ENCODE measurements around the gene SDC3.
"Not testable (repeated sequence)": the region's sequence is repeated elsewhere in the genome, so short reads cannot be mapped to it uniquely, and the experiment has no call there.

The SDC3 gene

GRCh38 chr1:30942326-30942963, 33.9 kb upstream of the SDC3 start:
- no peaks in the 10 kb centered on the region for H3K9me3 ChIP-seq
- H3K36me3 ChIP-seq = peaks cover 78% of the 10 kb centered on the region
- no peak overlapping the region for H3K4me3 ChIP-seq (ENCODE audit: low read depth in 1 of 2, low read length in 1 of 2)
- H3K27ac ChIP-seq = no peak overlapping the region
- no peaks in the 10 kb centered on the region for H3K4me1 ChIP-seq (ENCODE audit: control insufficient read depth in 1 of 2, insufficient read depth in 1 of 2, low read depth in 1 of 2, low read length in 1 of 2)
- TF ChIP-seq CTCF (IDR thresholded peaks at IDR 0.05) = no peak
- no peaks in the 10 kb centered on the region for H3K27me3 ChIP-seq

GRCh38 chr1:30940541-30940940, 32.0 kb upstream of the SDC3 start:
- Histone ChIP-seq H3K36me3 (peaks cover 85% of the 10 kb centered on the region), H3K9me3 (no peaks in the 10 kb centered on the region), H3K27me3 (no peaks in the 10 kb centered on the region), H3K27ac (no peak overlapping the region), H3K4me3 (ENCODE audit: low read depth in 1 of 2, low read length in 1 of 2) (no peak overlapping the region), H3K4me1 (ENCODE audit: control insufficient read depth in 1 of 2, insufficient read depth in 1 of 2, low read depth in 1 of 2, low read length in 1 of 2) (no peaks in the 10 kb centered on the region)
- no peak for TF ChIP-seq CTCF (IDR thresholded peaks at IDR 0.05)

GRCh38 chr1:30936541-30937171, 28.1 kb upstream of the SDC3 start:
- Histone ChIP-seq H3K4me3 (ENCODE audit: low read depth in 1 of 2, low read length in 1 of 2) (no peak overlapping the region), H3K9me3 (no peaks in the 10 kb centered on the region), H3K27ac (no peak overlapping the region), H3K36me3 (peaks cover 87% of the 10 kb centered on the region), H3K27me3 (no peaks in the 10 kb centered on the region), H3K4me1 (ENCODE audit: control insufficient read depth in 1 of 2, insufficient read depth in 1 of 2, low read depth in 1 of 2, low read length in 1 of 2) (no peaks in the 10 kb centered on the region)
- TF ChIP-seq CTCF (IDR thresholded peaks at IDR 0.05) = no peak

- not testable (repeated sequence) for H3K9me3 ChIP-seq; H3K4me1 ChIP-seq (ENCODE audit: control insufficient read depth in 1 of 2, insufficient read depth in 1 of 2, low read depth in 1 of 2, low read length in 1 of 2); H3K4me3 ChIP-seq (ENCODE audit: low read depth in 1 of 2, low read length in 1 of 2); H3K27me3 ChIP-seq; H3K27ac ChIP-seq
- peaks cover 87% of the 10 kb centered on the region for H3K36me3 ChIP-seq
These were observed 27.2 kb upstream of the SDC3 start for GRCh38 chr1:30935758-30936157.

GRCh38 chr1:30934613-30935012, 26.1 kb upstream of the SDC3 start:
- Histone ChIP-seq H3K36me3 (peaks cover 81% of the 10 kb centered on the region), H3K4me3 (ENCODE audit: low read depth in 1 of 2, low read length in 1 of 2) (no peak overlapping the region), H3K27me3 (no peaks in the 10 kb centered on the region), H3K9me3 (no peaks in the 10 kb centered on the region), H3K27ac (no peak overlapping the region), H3K4me1 (ENCODE audit: control insufficient read depth in 1 of 2, insufficient read depth in 1 of 2, low read depth in 1 of 2, low read length in 1 of 2) (no peaks in the 10 kb centered on the region)
- TF ChIP-seq CTCF (IDR thresholded peaks at IDR 0.05) = no peak

- H3K36me3 ChIP-seq = peaks cover 74% of the 10 kb centered on the region
These were observed 25.3 kb upstream of the SDC3 start for GRCh38 chr1:30933874-30934252.

More at GRCh38 chr1:30933874-30934252, 25.3 kb upstream of the SDC3 start:
- no peak overlapping the region for H3K4me3 ChIP-seq (ENCODE audit: low read depth in 1 of 2, low read length in 1 of 2)
- H3K4me1 ChIP-seq (ENCODE audit: control insufficient read depth in 1 of 2, insufficient read depth in 1 of 2, low read depth in 1 of 2, low read length in 1 of 2) = no peaks in the 10 kb centered on the region
- TF ChIP-seq CTCF (IDR thresholded peaks at IDR 0.05) = no peak
- H3K27me3 ChIP-seq = no peaks in the 10 kb centered on the region
- H3K9me3 ChIP-seq = no peaks in the 10 kb centered on the region
- H3K27ac ChIP-seq = no peak overlapping the region
